ENCODE measurements around the gene PNRC1.
A peak's percentile ranks its signal among the peaks of the same experiment; 100 is the strongest.
"Not testable (repeated sequence)": the region's sequence is repeated elsewhere in the genome, so short reads cannot be mapped to it uniquely, and the experiment has no call there.

PNRC1 gene

DNA sequence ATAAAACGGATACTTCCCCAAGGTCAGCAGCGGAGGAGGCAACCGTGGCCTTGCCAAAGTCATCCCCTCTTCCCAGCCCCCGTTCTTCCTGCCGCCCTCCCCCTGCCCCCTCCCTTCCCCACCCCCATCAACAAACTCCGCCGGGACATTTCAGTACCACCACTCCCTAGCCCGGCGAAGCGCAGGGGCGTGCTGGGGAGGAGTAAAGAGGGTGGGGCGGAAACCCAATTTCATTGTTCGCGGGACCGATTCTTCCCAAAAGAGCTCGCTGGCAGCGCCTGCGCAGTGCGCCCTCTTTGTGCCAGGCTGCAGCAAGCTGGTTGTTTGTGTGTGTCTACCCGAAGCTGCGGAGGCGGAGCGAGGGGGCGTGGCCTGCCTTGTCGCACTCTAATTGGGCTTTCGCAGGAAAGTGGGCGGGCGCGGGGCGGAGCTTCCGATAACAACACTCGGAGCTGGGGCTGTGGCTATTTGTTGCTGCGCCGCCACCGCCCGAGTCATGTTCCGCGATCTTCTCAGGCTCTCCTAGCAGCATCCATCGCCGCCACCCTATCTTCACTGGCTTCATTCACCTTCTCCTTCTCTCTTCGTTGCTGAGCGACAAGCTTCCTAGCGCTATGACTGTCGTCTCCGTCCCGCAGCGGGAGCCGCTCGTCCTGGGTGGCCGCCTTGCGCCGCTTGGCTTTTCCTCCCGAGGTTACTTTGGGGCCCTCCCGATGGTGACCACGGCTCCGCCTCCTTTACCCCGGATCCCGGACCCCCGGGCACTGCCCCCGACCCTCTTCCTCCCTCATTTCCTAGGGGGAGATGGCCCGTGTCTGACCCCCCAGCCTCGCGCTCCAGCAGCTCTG lies at the start of gene PNRC1:
Gene PNRC1, plus strand, starts transcription at position 471 of the 848 bp plus-strand sequence. Its CDS starts 144 bp downstream, at position 615.
- peak; percentile 100 for DNase-seq

DNA sequence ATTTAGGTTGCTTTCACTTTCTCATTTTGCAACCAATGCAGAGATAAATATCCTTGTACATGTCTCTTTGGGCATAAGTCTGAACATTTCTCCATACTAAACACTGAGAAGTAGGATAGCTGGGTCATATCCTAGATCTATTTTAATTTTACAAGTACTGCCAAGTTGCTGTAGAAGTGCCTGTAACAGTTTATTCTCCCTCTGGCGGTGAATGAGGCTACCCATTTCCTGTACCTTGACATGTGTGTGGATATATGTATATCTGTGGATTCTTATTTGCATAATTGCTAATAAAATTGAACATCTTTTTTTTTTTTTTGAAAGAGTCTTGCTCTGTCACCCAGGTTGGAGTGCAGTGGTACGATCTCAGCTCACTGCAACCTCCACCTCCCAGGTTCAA lies 48.0 kb upstream of the PNRC1 start:
- DNase-seq = no peak

DNA sequence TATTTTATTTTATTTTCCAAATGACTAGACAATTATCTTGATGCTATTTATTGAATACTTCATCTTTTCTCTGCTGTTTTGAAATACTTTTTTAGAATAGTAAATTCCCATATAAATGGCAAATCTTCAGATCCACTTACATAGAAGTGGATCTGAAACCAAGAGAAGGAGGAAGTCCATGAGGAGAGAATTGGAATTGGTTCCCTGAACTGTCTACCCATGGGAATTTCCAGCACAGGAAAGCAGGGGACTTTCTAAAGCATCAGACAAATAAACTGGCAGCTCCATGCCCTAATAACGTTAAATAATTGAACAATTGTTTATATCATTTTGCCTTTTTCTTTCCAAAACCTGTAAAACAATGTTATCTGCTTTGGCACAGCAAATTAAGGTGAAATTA lies 47.1 kb upstream of the PNRC1 start:
- no peak for DNase-seq

DNA sequence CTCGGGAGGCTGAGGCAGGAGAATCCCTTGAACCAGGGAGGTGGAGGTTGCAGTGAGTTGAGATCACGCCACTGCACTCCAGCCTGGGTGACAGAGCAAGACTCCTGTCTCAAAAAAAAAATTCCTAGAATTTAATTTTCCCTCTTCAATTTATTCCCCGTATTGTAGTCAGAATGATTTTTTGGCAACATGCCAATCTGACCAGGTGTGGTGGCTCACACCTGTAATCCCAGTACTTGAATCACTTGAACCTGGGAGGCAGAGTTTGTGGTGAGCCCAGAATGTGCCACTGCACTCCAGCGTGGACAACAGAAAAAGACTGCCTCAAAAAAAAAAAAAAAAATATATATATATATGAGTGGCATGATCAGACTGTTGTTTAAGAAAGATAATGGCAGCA lies 46.4 kb upstream of the PNRC1 start:
- peak; percentile 44 for DNase-seq

DNA sequence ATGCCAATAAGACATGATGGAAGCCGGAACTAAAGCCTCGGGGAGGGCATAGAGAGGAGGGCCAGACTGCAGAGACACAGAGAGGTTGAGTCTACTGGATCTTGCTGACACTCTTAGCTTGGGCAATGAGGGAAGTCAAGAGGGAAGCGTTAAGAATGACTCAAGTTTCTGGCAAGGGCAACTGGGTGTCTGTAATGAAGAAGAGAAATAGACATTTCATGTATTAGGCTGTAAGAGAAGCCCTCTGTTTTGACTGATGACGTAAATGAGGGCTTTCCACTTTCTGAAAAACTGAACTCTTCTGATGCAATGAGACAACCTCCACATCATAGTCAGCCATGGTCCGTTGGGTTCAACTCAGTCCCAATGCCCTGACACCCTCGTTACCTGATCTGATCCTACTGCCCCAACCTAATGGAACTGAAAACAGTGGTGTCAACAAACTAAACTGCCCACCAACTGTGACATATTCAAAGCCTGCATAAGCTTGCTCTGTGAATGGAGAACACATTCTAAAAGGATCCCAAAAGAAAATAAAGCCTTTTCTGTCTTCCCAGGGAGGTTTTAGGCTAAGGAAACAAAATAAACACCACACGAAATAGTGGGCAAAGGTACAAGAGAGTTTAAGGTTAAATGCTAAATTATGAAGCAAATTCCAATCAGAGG lies 45.8 kb upstream of the PNRC1 start:
- no peak for DNase-seq

DNA sequence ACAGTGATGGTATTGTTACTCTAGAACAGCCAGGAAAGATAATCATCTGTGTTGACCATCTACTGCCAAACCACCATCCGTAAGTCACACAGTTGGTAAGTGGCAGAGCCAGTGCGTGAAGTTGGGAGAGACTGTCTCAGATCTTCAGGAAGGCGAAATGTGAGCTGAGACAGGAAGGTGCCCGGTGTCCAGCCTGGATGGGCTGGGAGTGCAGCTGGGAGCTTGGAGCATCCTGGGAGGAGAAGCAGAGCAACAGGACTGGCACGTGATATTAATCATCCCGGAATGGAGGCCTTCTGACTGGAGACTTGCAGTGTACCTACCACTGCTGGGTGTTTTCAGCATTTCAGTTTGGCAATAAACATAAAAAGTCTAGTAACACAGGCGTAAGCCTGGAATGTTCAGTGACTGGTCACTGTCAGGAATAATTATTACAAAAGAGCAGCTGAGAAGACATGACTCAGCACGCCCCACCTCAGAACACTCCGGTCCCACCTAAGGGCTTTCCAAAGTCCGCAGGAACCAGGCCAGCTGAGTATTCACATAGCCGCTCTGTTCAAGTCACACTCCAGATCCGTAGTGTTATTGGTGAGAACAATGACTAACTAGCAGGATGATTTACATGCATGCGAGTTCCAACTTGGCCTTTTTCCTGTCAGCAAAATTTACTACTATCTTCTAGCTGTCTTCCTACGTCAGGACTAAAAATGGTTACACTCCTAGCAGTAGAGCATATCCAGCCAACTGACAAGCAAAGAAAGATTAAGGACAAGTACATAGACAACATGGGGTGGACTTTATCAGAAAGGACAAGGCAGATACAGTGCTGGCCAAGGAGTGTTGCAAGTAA lies 45.1 kb upstream of the PNRC1 start:
- DNase-seq = no peak

DNA sequence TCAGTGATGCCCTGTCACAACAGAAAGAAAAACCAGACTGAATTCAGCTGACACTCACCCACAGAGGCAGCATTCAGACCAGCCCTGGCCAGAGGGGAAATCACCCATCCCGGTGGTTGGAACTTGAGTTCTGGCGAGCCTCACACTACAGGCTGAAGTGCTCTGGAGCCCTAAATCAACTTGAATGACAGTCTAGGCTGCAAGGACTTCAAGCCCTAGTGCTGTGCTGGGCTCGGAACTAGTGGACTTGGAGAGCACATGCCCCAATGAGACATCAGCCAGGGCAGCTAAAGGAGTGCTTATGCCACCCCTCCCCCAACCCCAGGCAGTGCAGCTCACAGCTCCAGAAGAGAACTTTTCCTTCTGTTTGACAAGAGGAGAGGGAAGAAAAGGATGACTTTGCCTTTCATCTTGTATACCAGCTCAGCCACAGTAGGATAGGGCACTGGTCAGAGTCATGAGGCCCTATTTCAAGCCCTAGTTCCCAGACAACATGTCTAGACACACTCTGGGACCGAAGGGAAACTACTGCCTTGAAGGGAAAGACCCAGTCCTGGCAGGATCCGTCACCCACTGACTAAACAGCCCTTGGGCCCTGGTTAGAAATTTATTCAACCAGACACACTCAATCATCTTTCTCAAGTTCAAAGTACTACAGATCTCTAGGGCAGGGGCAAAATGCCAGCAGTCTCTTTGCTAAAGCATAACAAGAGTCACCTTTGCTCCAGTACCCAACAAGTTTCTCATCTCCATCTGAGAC lies 43.2 kb upstream of the PNRC1 start:
- no peak for DNase-seq

DNA sequence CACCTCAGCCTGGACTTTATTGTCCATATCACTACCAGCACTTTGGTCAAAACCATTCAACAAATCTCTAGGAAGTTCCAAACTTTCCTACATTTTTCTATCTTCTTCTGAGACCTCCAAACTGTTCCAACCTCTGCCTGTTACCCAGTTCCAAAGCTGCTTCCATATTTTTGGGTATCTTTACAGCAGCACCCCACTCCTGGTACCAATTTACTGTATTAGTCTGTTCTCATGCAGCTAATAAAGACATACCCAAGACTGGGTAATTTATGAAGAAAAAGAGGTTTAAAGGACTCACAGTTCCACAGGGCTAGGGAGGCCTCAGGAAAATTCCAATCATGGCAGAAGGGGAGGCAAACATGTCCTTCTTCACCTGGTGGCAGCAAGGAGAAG lies 42.7 kb upstream of the PNRC1 start:
- DNase-seq = not testable (repeated sequence)

DNA sequence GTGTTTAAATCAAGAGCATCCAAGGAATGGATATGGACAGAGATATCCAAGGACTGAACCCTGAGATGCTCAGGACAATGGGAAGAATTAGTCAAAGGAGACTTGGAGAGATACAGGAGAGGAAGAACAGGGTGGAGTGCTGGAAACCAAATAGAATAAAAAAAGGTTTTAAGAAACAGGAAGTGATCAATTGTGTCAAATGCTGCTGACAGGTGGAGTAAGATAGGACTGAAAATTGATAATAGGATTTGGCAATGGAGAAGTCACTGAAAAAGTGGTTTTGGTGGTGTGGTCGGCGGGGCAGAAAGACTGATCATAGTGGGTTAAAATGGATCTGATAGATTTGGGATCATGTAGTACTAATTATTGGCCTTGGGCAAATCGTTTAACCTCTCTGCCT lies 37.9 kb upstream of the PNRC1 start:
- DNase-seq = no peak

DNA sequence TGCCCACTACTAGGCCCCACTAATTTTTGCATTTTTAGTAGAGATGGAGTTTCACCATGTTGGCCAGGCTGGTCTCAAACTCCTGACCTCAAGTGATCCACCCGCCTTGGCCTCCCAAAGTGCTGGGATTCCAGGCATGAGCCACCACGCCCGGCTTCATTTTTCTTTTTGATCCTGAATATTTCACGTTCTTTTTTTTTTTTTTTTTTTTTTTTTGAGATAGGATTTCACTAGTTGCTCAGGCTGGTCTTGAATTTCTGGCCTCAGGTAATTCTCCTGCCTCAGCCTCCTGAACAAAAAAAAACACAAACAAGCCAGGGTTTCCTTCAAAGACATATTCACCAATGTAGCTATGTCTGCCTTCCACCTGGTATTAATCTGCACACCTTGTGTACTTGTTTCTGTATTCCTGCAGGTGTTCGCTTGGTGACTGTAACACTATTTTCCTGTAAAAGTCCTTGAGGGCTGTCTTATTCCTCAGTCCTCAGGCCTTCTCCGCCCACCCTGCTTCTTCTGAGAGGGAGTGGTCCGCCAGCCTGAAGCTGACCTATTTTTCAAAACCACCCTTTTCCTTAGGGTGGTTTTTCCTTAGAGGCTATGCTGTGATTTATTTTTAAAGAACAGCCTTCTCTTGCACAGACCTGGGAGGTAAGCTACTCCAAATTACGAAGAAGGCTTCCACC lies 36.1 kb upstream of the PNRC1 start:
- no peak for DNase-seq

DNA sequence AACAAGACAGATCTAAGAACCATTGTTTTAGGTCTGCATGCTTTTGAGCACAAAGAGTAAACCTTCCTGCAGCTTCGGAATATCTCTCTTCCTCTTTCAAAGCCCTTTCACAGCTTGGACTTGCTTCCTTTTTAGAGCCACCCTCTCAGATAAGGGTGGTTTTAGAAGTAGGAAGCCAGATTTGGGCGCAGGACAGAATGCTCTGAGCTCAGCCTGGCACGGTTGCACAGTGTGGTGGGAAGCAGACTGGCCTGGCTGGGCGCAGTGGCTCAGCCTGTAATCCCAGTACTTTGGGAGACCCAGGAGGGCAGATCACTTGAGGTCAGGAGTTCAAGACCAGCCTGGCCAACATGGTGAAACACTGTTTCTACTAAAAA lies 35.6 kb upstream of the PNRC1 start:
- no peak for DNase-seq

DNA sequence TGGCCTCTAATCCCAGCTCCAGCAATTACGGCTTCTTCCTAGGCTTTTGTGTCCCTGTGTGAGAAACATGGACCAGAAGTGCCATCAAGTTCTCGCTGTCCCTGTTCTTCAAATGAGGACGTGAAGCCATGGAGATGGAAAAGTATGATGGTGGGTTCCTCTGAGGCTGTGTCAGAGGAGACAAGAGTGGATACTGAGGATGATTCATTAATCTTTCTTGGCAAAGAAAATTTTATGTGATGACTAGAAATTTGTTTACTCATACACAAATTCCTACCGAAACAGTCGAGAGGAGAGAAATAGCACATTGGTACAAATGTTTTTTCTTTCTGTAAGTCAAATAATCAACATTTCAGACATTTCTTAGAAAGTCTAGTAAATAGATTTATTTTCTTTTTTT lies 35.0 kb upstream of the PNRC1 start:
- no peak for DNase-seq

DNA sequence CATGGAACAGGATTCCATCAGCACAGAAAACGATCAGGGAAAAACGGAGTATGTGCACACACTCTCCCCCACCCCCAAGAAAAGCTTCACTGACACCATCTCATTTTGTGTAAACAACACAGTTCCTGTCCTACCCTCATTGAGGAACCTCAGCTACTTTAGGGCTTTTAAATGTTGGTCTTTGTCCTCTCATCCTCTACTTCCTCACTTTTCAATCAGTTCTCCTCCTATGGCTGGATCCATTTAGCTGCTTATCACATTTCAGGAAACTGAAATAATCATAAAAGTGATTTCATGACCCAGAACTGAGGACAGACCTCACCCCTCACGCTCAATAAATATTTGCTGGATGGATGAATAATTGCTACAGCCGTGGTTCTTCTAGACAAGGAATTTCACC lies 33.1 kb upstream of the PNRC1 start:
- no peak for DNase-seq

DNA sequence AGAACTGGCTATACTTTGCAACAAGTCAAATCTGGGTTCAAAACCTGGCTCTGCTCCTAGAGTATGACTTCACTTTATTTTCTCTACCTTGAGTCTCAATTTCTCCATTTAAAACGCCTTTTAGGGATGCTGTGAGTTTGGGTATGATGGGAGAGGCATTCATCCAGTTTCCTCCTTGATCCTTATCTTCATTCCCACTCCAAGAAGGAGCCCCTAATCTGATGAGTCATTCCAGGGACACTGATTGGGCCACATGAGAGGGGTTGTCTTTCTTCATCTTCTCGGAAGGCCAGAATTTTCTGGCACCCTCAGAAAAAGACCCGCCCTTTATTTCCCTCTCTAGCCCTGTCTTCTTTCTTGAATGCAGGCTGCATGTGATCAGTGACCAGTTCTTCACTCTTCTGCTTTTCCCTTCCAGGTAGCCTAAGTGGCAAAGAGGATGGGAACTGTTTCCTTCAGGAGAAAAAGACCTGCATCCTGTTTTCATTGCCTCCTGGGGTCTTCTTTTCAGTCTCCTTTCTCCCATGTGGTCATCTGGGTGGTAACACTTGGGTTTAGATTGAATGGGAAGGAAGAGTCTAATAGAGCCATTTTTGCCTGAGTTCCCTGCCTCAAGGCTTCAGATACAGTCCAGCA lies 32.1 kb upstream of the PNRC1 start:
- DNase-seq = no peak

DNA sequence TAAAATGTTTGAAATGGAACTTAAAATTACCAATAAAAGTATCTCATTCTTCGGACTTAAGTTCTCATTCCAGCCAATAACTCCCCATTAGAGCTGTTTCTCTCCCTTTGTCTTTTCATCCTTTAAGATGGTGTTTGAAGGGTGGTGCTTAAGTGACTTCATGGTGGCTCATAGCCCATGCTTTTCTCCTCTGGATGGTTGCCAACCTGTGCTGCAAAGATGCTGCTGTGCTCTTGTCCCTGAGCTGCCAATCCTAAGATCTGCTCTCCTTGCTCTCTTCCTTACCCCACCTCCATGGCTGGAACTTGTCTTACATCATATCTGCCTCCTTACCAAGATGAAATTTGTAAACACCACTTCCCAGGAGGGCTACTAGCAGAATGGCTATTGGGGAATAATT lies 31.6 kb upstream of the PNRC1 start:
- DNase-seq = no peak

DNA sequence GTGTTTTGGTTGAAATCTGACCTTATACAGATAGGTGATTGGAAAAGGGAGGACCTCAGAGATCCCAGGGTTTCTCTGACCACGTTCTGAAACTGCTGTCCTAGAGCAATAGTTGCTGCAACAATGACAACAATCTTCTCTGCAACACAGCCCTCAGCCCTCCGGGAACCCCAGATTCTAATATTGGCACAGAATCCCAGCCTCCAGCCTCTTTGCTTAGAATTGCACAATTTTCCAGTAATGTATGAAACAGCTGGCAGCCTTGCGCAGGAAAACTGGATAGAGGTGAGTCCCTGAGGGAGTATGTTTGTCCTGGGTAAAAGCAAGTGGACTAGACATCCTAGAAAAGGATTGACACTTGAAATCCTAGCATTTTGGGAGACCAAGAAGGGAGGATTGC lies 30.4 kb upstream of the PNRC1 start:
- DNase-seq = no peak

DNA sequence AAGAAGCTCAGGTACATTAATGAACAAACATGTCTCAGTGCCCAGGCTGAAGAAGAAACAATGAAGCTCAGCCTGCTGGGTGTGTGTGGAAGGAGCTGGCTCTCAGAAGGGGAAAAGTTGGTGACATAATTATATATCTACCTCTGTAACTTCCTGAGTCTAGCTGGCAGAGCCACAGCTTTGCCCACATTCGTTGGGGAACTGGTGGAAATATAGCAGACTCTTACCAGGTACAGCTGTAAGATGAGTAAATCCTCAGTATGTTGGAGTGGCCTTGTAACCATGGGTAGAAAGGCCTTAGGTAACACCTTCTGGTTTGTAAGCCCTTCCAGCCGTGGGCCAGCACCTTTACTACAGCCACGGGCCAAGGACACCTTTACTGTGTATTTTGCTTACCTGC lies 29.9 kb upstream of the PNRC1 start:
- no peak for DNase-seq

DNA sequence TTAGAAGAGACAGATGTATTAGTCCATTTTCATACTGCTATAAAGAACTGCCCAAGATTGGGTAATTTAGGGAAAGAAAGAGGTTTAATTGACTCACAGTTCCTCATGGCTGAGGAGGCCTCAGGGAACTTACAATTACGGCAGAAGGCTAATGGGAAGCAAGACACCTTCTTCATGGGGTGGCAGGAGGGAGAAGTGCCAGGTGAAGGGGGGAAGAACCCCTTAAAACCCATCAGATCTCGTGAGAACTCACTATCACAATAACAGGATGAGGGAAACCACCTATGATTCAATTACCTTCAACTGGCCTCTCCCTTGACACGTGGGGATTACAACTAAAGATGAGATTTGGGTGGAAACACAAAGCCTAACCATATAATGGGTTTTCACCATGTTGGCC lies 28.9 kb upstream of the PNRC1 start:
- DNase-seq = no peak

DNA sequence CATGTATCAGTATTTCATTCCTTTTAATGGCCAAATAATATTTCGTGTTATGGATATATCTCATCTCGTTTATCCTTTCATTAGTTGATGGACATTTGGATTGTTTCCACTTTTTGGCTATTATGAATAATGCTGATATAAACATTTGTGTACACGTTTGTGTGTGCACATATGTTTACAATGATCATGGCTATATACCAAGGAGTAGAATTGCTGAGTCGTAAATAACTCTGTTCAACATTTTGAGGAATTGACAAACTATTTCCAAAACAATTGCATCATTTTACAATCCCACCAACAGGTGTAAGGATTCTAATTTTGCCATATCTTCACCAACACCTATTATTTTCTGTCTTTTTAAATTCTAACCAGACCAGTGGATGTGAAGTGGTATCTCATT lies 26.3 kb upstream of the PNRC1 start:
- DNase-seq = no peak

DNA sequence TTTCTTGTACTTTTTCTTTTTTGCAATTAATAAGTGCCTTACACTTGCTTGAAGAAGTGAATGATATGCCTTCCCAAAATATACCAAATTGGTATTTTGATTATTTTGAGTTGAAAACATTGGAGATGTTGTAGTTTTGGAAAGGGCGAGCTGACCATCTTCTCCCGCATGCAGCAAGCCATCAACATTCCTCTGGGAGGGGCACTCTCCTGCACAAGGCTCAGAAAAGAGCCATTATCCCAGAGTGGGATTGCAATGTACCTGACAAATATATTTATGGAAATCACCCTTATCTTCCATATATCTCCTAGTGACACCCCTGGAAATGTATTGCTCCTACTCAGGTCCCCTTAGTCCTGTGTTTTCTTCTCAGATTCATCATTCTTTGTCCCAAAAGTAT lies 22.8 kb upstream of the PNRC1 start:
- DNase-seq = no peak

DNA sequence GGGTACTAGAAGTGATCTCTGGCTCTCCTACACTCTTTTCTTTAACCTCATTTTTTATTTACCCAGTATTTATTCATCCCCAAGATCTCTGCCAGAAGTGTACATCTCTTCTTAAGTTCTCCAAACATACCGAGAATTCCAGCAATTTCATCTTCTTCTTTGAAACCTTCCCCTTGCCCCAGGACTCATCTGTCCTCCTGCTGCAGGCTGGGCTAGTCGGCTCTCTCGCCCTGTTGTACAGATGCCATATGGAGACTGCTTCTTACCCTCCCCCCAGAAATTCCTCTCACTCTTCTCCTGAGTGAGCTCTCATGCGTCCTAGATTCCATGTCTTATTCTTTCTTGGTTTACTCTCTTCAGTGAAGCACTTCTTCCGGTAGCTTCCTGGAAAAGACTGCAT lies 21.9 kb upstream of the PNRC1 start:
- DNase-seq = no peak

DNA sequence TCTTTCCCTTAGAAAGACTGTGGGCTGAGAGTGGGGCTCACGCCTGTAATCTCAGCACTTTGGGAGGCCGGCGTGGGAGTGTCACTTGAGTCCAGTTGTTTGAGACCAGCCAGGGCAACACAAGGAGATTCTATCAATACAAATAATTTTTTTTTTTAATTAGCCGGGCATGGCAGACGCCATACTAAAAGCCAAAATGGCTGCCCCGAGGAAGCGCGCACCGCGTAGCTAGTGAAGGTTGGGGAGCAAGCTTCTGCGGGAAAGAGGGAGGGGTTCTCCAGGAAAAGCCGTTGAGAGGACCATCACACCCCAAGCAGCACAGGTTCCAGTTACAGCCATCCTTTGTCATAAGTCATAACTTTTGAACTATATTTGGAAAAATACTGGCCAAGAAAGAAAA lies 21.3 kb upstream of the PNRC1 start:
- DNase-seq = no peak

Data from NCI-H345 (cell line).